ENCODE measurements around the gene TANC1. TPM values are rescaled to one million over a fixed set of nuclear protein-coding genes. Genes with fewer than 3 reads are reported as not detected.

Gene TANC1
- total and polyA plus RNA-seq, 2 experiments from 2014 or later: 2.8 to 9.5 TPM

GRCh38 chr2:159133797-159134196 lies 165.4 kb downstream of the TANC1 start:
- H3K4me1 ChIP-seq (ENCODE audit: insufficient read depth): peaks cover 5% of the 10 kb centered on the region
- no peaks in the 10 kb centered on the region for H3K36me3 ChIP-seq (ENCODE audit: insufficient read depth)
- H3K9me2 ChIP-seq (ENCODE audit: insufficient read depth): no peaks in the 10 kb centered on the region
- H3K27me3 Mint-ChIP-seq (ENCODE audit: insufficient read depth, low read depth, poor library complexity): no peaks in the 10 kb centered on the region
- ATAC-seq (no peak), DNase-seq (ENCODE audit: low spot score) (no peak)
- no peak overlapping the region for H3K4me3 ChIP-seq
- H3K4me1 Mint-ChIP-seq: peaks cover 23% of the 10 kb centered on the region
- no peak overlapping the region for H2AFZ ChIP-seq
- no peak for TF ChIP-seq STAT1 (IDR thresholded peaks at IDR 0.05; ENCODE audit: unreplicated experiment)
- TF ChIP-seq EZH2 (IDR thresholded peaks at IDR 0.05; ENCODE audit: low read depth, unreplicated experiment): no peak
- TF ChIP-seq NANOG (IDR thresholded peaks at IDR 0.05; ENCODE audit: borderline replicate concordance): no peak
- no peak for TF ChIP-seq CTCF (conservative IDR thresholded peaks at IDR 0.05; ENCODE audit: low read depth in 2 of 2)
- no peak for TF ChIP-seq EZH2phosphoT487 (IDR thresholded peaks at IDR 0.05; ENCODE audit: unreplicated experiment)
- TF ChIP-seq POLR2AphosphoS5 (IDR thresholded peaks at IDR 0.05; ENCODE audit: low read depth): no peak
- TF ChIP-seq ZNF462 (CRISPR knock-in tag; IDR thresholded peaks at IDR 0.05): no peak
- no peak for TF ChIP-seq REST (IDR thresholded peaks at IDR 0.05; ENCODE audit: unreplicated experiment)
- no peak for TF ChIP-seq ETS1 (IDR thresholded peaks at IDR 0.05)
- H3K27ac Mint-ChIP-seq: no peak overlapping the region
- H4K20me1 ChIP-seq (replicated peaks; ENCODE audit: insufficient read depth): no peaks in the 10 kb centered on the region
- H3K79me2 ChIP-seq (replicated peaks; ENCODE audit: insufficient read depth): no peaks in the 10 kb centered on the region
- no peak overlapping the region for H3K27ac ChIP-seq (ENCODE audit: low read depth)
- no peaks in the 10 kb centered on the region for H3K27me3 ChIP-seq (ENCODE audit: insufficient read depth)
- no peaks in the 10 kb centered on the region for H3K9me3 Mint-ChIP-seq
- no peaks in the 10 kb centered on the region for H3K36me3 Mint-ChIP-seq (ENCODE audit: low read depth)
- H3K4me3 Mint-ChIP-seq: no peak overlapping the region
- H3F3A ChIP-seq (replicated peaks; ENCODE audit: low read depth): no peaks in the 10 kb centered on the region
- H3K4me2 ChIP-seq: no peak overlapping the region
